CD4-positive, alpha-beta memory T cell (primary cell): ENCODE measurements around the gene MUC3A. TPM values are rescaled to one million over a fixed set of nuclear protein-coding genes. Genes with fewer than 3 reads are reported as not detected.

Source experiments
- CTCF ChIA-PET: fragments of 350-600 bp; sonication (Branson Sonifier 250); formaldehyde crosslinking; loops from one replicate; lab custom pipeline; 2021; ENCODE audit warnings: inconsistent platforms; ENCODE audit not compliant: partially characterized antibody; lab: Charles Lee
- POLR2A ChIA-PET: fragments of 350-600 bp; sonication (Branson Sonifier 250); formaldehyde crosslinking; loops from one replicate; lab custom pipeline; 2021; ENCODE audit not compliant: partially characterized antibody; lab: Charles Lee
- DNase-seq, 5 donors: peaks; one replicate each; pipeline versions ENCODE4 v3.0.0 to v3.0.0-alpha.2; 2020 to 2022; ENCODE audit warnings: mixed read lengths in 1 of 5
- H3K27ac ChIP-seq: one replicate; pipeline ENCODE4 v1.7.0; 2013; ENCODE audit warnings: low read depth, low read length
- H3K27me3 ChIP-seq: 2 replicates; pipeline ENCODE4 v1.7.0; 2013; ENCODE audit warnings: mild to moderate bottlenecking, low read length, moderate library complexity; ENCODE audit not compliant: insufficient read depth
- H3K36me3 ChIP-seq: 2 replicates; pipeline ENCODE4 v1.7.0; 2013; ENCODE audit warnings: mild to moderate bottlenecking, low read length, moderate library complexity; ENCODE audit not compliant: insufficient read depth
- H3K4me1 ChIP-seq: 2 replicates; pipeline ENCODE4 v1.7.0; 2013; ENCODE audit warnings: mild to moderate bottlenecking, low read length, moderate library complexity; ENCODE audit not compliant: insufficient read depth
- H3K4me3 ChIP-seq, 2 donors: one replicate each; pipeline ENCODE4 v1.7.0; 2013; ENCODE audit warnings: low read length in 2 of 2, mild to moderate bottlenecking in 1 of 2
- H3K9me3 ChIP-seq, 2 donors: one replicate each; pipeline ENCODE4 v1.7.0; 2013; ENCODE audit warnings: low read length in 2 of 2, control low read depth in 1 of 2; ENCODE audit not compliant: control insufficient read depth in 1 of 2
- H3K27ac Mint-ChIP-seq, 7 donors: one replicate each; pipeline ENCODE4 v1.8.0; 2020 to 2021; ENCODE audit warnings: mixed read lengths in 7 of 7, mild to moderate bottlenecking in 6 of 7, inconsistent platforms in 3 of 7, moderate library complexity in 3 of 7
- H3K27me3 Mint-ChIP-seq, 2 donors: one replicate each; pipeline ENCODE4 v1.8.0; 2020 to 2021; ENCODE audit warnings: mixed read lengths in 2 of 2
- H3K36me3 Mint-ChIP-seq, 2 donors: one replicate each; pipeline ENCODE4 v1.8.0; 2020 to 2021; ENCODE audit warnings: mixed read lengths in 2 of 2, inconsistent platforms in 1 of 2, mild to moderate bottlenecking in 1 of 2
- H3K4me1 Mint-ChIP-seq, 4 donors: one replicate each; pipeline ENCODE4 v1.8.0; 2020 to 2021; ENCODE audit warnings: mixed read lengths in 4 of 4, mild to moderate bottlenecking in 1 of 4
- H3K4me3 Mint-ChIP-seq, 8 donors: one replicate each; pipeline ENCODE4 v1.8.0; 2020 to 2021; ENCODE audit warnings: mixed read lengths in 8 of 8, mild to moderate bottlenecking in 7 of 8, moderate library complexity in 6 of 8, inconsistent platforms in 3 of 8
- H3K9me3 Mint-ChIP-seq, 8 donors: one replicate each; pipeline ENCODE4 v1.8.0; 2020 to 2021; ENCODE audit warnings: mixed read lengths in 8 of 8, mild to moderate bottlenecking in 5 of 8, inconsistent platforms in 3 of 8, moderate library complexity in 1 of 8
- intact Hi-C: fragments of 100-400 bp; cut with micrococcal nuclease; formaldehyde crosslinking; loops from one replicate; pipeline ENCODE4 v1.15.1; 2023
- polyA plus RNA-seq, 2 donors: library from polyadenylated mRNA; unstranded; fragments of 300-500 nt; fragmentation: Illumina TruSeq; gene quantifications; one replicate each; pipeline ENCODE4 v1.2.3, GENCODE V29; 2021
- total RNA-seq, 2 experiments: library from RNA; stranded (reverse); gene quantifications; one replicate each; pipeline ENCODE4 v1.2.3, GENCODE V29; 2021

MUC3A gene
- total and polyA plus RNA-seq, 4 experiments from 2014 or later, result not detected

DNA sequence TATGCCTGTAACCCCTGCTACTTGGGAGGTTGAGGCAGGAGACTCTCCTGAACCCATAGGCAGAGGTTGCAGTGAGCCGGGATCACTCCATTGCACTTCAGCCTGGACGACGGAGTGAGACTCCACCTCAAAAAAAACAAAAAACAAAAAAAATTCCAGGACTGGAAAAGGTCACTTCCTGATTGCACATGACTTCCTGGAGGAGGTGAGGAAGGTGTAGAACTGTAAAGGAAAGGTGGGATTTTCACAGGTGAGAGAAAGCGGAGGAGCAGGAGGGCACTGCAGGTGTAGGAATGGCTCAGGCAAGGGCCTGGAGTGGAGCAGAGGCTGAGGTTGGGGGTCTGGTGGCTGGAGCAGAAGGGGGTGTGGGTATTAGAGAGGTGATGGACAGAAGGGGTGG lies 3.2 kb upstream of the MUC3A start:
- Mint-ChIP-seq H3K27me3 (peaks cover 22 to 26% of the 10 kb centered on the region in 2 donors), H3K27ac (no peak overlapping the region), H3K36me3 (no peaks in the 10 kb centered on the region)

DNA sequence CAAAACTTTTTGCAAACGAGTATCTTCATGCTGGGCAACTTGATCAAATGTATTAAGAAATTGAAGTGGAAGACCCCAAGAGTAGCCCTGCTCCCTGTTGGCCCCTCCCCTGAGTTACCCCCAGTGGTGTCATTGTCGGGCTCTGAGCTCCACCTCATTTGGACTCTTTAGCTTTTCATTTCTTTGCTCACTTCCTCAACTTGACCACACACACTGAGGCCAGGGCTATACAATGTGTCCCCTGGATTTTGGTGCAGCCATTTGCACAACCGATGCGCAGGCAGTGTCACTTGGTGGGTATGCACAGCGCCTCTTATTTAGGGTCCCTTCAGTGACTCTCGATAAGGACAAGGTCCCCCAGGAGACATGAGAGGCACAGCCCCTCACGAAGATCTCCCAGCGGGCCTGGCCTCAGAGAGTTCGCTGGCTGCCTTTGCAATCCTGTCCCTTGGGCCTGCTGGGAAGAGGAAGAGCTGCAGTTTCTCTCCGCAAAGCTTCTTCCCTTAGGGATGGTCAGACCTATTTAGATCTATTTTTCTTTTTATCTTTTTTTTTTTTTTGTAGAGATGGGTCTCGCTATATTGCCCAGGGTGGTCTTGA lies 2.5 kb upstream of the MUC3A start:
- DNase-seq, result no peak
- Mint-ChIP-seq H3K4me3 (no peak overlapping the region), H3K4me1 (peaks cover 0 to 2% (median 1%) of the 10 kb centered on the region in 4 donors), H3K9me3 (peaks cover 0 to 8% (median 0%) of the 10 kb centered on the region in 8 donors), H3K36me3 (no peaks in the 10 kb centered on the region), H3K27ac (no peak overlapping the region), H3K27me3 (peaks cover 22 to 26% of the 10 kb centered on the region in 2 donors)
- Histone ChIP-seq H3K27me3 (peaks cover 7% of the 10 kb centered on the region), H3K27ac (no peak overlapping the region), H3K9me3 (no peaks in the 10 kb centered on the region), H3K4me1 (no peaks in the 10 kb centered on the region), H3K4me3 (no peak overlapping the region), H3K36me3 (no peaks in the 10 kb centered on the region)
- ChIA-PET CTCF (interaction anchor here (1.2 kb wide), 1 partner anchor 11 kb away, joined by 3 read pairs; no protein-coding TSS in a partner anchor), POLR2A (no interaction called here)
- intact Hi-C loops, result no loop called here

More for the DNA sequence above, 3.2 kb upstream of the MUC3A start:
- Mint-ChIP-seq H3K4me1 (peaks cover 0 to 2% (median 1%) of the 10 kb centered on the region in 4 donors), H3K9me3 (peaks cover 0 to 8% (median under 1%) of the 10 kb centered on the region in 8 donors), H3K4me3 (peak overlapping the region in 1 of 8 donors; percentile 36)
- intact Hi-C loops, result no loop called here
- Histone ChIP-seq H3K36me3 (no peaks in the 10 kb centered on the region), H3K27me3 (peaks cover 7% of the 10 kb centered on the region), H3K27ac (no peak overlapping the region), H3K9me3 (no peaks in the 10 kb centered on the region), H3K4me1 (no peaks in the 10 kb centered on the region), H3K4me3 (no peak overlapping the region)
- CTCF ChIA-PET, result no interaction called here
- no peak for DNase-seq
- POLR2A ChIA-PET, result no interaction called here

DNA sequence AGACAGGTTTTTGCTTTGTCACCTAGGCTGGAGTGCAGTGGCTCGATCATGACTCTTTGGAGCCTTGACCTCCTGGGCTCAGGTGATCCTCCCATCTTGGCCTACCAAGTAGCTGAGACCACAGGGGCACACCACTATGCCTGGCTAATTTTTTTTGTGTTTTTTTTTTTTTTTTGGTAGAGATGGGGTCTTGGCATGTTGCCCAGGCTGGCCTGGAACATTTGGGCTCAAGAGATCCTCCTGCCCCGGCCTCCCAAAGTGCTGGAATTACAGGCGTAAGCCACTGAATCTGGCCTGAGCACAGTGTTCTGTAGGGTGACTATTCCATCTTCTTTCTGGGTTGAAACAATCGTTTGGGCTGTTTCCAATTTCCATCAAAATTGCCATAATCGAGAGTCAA lies 1.5 kb upstream of the MUC3A start:
- Mint-ChIP-seq H3K27ac (no peak overlapping the region), H3K9me3 (peaks cover 0 to 6% (median 0%) of the 10 kb centered on the region in 8 donors), H3K4me1 (no peaks in the 10 kb centered on the region), H3K4me3 (no peak overlapping the region), H3K27me3 (peaks cover 22 to 26% of the 10 kb centered on the region in 2 donors), H3K36me3 (no peaks in the 10 kb centered on the region)
- intact Hi-C loops, result no loop called here
- CTCF ChIA-PET, result interaction anchor here (1.2 kb wide), 1 partner anchor 10 kb away, joined by 3 read pairs; no protein-coding TSS in a partner anchor
- no peak overlapping the region for H3K27ac ChIP-seq
- H3K9me3 ChIP-seq, result no peaks in the 10 kb centered on the region
- POLR2A ChIA-PET, result no interaction called here
- H3K36me3 ChIP-seq, result no peaks in the 10 kb centered on the region
- no peak overlapping the region for H3K4me3 ChIP-seq
- no peaks in the 10 kb centered on the region for H3K4me1 ChIP-seq
- H3K27me3 ChIP-seq, result peaks cover 7% of the 10 kb centered on the region
- DNase-seq, result no peak

DNA sequence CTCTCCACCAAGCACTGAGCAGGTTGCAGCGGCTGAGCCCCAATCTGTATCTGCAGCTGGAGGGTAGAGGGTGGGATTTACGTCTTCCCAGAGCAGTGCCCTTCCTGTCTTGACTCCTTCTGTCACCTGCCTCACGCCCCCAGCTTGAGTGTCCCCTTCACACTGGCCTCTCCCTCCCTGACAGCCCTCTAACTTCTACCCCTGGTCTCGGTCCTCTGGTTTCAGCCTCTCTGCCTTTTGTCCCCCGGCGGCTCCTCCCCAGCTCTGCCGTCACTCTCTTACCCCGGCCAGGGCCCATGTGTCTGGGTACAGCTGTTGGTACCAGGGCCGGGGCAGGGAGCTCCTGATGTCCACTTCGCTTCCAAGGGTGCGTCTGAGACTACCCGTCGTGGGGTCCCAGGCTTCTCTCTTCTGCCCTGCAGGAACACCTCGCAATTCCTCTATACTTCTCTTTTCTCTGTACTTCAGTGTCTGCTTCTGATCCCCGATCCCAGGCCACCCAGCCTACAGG lies 654 bp downstream of the MUC3A start:
- Mint-ChIP-seq H3K36me3 (no peaks in the 10 kb centered on the region), H3K27ac (no peak overlapping the region), H3K4me3 (no peak overlapping the region), H3K27me3 (peaks cover 17 to 23% of the 10 kb centered on the region in 2 donors), H3K4me1 (no peaks in the 10 kb centered on the region), H3K9me3 (peaks cover 0 to 2% (median 0%) of the 10 kb centered on the region in 8 donors)
- intact Hi-C loops, result no loop called here
- Histone ChIP-seq H3K4me1 (no peaks in the 10 kb centered on the region), H3K27me3 (peaks cover 7% of the 10 kb centered on the region), H3K36me3 (no peaks in the 10 kb centered on the region), H3K9me3 (no peaks in the 10 kb centered on the region), H3K27ac (no peak overlapping the region), H3K4me3 (no peak overlapping the region)
- ChIA-PET POLR2A (no interaction called here), CTCF (no interaction called here)
- no peak for DNase-seq

DNA sequence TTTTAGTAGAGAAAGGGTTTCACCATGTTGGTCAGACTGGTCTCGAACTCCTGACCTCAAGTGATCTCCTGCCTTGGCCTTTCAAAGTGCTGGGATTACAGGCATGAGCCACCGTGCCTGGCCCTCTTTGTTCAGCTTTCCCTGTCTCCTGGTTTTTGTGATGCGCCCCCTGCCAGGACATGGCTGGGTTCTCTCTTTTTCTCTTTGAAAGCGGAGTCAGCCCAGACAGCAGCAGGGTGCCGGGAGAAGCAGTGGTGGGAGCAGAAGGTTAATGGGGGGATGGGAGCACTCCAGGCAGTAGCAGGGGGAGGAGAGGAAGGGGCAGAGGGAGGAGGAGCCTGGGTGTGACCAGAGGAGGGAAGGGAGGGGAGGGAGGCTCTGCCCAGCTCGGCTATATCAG lies 1.8 kb downstream of the MUC3A start:
- Histone ChIP-seq H3K27me3 (peaks cover 7% of the 10 kb centered on the region), H3K36me3 (no peaks in the 10 kb centered on the region), H3K4me1 (no peaks in the 10 kb centered on the region), H3K4me3 (no peak overlapping the region), H3K27ac (no peak overlapping the region), H3K9me3 (no peaks in the 10 kb centered on the region)
- Mint-ChIP-seq H3K4me1 (no peaks in the 10 kb centered on the region), H3K27ac (no peak overlapping the region), H3K4me3 (no peak overlapping the region), H3K36me3 (no peaks in the 10 kb centered on the region), H3K27me3 (peaks cover 13 to 14% of the 10 kb centered on the region in 2 donors), H3K9me3 (peaks cover 0 to 2% (median 0%) of the 10 kb centered on the region in 8 donors)
- CTCF ChIA-PET, result interaction anchor here (0.6 kb wide), 1 partner anchor 550 kb away, joined by 3 read pairs; no protein-coding TSS in a partner anchor
- no peak for DNase-seq
- intact Hi-C loops, result no loop called here
- POLR2A ChIA-PET, result no interaction called here

DNA sequence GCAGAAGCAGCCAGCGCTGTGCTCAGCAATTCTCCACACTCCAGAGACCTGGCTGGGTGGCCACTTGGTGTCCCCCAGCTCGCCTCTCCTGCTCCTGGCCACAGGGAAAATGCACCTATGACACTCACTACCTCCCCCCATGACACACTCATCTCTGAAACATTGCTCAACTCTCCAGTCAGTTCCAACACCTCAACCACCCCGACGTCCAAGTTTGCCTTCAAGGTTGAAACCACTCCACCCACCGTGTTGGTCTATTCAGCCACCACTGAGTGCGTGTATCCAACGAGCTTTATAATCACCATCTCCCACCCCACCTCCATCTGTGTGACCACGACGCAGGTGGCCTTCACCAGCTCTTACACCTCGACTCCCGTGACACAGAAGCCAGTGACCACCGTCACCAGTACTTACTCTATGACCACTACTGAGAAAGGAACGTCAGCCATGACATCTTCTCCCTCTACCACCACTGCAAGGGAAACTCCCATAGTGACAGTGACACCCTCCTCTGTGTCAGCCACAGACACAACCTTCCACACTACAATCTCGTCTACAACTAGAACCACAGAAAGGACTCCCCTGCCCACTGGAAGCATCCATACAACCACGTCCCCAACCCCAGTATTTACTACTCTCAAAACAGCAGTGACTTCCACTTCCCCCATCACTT lies 2.7 kb downstream of the MUC3A start:
- no peak overlapping the region for H3K4me3 Mint-ChIP-seq
- no peak overlapping the region for H3K27ac Mint-ChIP-seq
- intact Hi-C loops, result no loop called here
- no peak for DNase-seq
- H3K27me3 Mint-ChIP-seq, result peaks cover 11 to 12% of the 10 kb centered on the region in 2 donors
- Histone ChIP-seq H3K4me3 (no peak overlapping the region), H3K27me3 (peaks cover 7% of the 10 kb centered on the region), H3K4me1 (no peaks in the 10 kb centered on the region), H3K9me3 (no peaks in the 10 kb centered on the region), H3K36me3 (no peaks in the 10 kb centered on the region), H3K27ac (no peak overlapping the region)
- no peaks in the 10 kb centered on the region for H3K9me3 Mint-ChIP-seq
- no peaks in the 10 kb centered on the region for H3K36me3 Mint-ChIP-seq
- POLR2A ChIA-PET, result no interaction called here
- CTCF ChIA-PET, result no interaction called here
- H3K4me1 Mint-ChIP-seq, result no peaks in the 10 kb centered on the region

DNA sequence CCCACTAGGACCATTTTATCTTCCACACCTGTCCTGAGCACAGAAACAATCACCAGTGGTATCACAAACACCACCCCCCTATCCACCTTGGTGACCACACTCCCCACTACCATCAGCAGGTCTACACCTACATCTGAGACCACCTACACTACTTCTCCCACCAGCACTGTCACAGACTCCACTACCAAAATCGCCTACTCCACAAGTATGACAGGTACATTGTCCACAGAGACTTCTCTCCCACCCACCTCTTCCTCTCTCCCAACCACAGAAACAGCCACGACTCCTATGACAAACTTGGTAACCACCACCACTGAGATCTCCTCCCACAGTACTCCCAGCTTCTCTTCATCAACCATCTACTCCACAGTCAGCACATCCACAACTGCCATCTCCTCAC lies 3.3 kb downstream of the MUC3A start:
- intact Hi-C loops, result no loop called here
- no peak overlapping the region for H3K4me3 ChIP-seq

More for the DNA sequence above, 3.3 kb downstream of the MUC3A start:
- Mint-ChIP-seq H3K36me3 (no peaks in the 10 kb centered on the region), H3K27ac (no peak overlapping the region), H3K9me3 (no peaks in the 10 kb centered on the region), H3K4me1 (no peaks in the 10 kb centered on the region), H3K4me3 (no peak overlapping the region), H3K27me3 (peaks cover 11 to 12% of the 10 kb centered on the region in 2 donors)
- H3K9me3 ChIP-seq, result no peaks in the 10 kb centered on the region
- CTCF ChIA-PET, result no interaction called here
- no peaks in the 10 kb centered on the region for H3K36me3 ChIP-seq
- DNase-seq, result no peak
- POLR2A ChIA-PET, result no interaction called here
- no peak overlapping the region for H3K27ac ChIP-seq
- no peaks in the 10 kb centered on the region for H3K4me1 ChIP-seq
- peaks cover 7% of the 10 kb centered on the region for H3K27me3 ChIP-seq
